Glomerular endothelial cell (primary cell): ENCODE data around the gene SGK2. TPM values are rescaled to one million over a fixed set of nuclear protein-coding genes. Genes with fewer than 3 reads are reported as not detected.

Source experiments
- DNase-seq: peaks from one replicate; pipeline ENCODE4 v3.0.0-alpha.2; 2011; ENCODE audit warnings: low read depth, low spot score; ENCODE audit errors: extremely low read depth
- total RNA-seq: library from RNA; depleted of rRNA; stranded (reverse); fragments of >200 nt; gene quantifications from 2 replicates; pipeline ENCODE4 v1.2.3, GENCODE V29; 2015

Gene SGK2
- total RNA-seq, 1 donor from 2014 or later, result not detected

DNA sequence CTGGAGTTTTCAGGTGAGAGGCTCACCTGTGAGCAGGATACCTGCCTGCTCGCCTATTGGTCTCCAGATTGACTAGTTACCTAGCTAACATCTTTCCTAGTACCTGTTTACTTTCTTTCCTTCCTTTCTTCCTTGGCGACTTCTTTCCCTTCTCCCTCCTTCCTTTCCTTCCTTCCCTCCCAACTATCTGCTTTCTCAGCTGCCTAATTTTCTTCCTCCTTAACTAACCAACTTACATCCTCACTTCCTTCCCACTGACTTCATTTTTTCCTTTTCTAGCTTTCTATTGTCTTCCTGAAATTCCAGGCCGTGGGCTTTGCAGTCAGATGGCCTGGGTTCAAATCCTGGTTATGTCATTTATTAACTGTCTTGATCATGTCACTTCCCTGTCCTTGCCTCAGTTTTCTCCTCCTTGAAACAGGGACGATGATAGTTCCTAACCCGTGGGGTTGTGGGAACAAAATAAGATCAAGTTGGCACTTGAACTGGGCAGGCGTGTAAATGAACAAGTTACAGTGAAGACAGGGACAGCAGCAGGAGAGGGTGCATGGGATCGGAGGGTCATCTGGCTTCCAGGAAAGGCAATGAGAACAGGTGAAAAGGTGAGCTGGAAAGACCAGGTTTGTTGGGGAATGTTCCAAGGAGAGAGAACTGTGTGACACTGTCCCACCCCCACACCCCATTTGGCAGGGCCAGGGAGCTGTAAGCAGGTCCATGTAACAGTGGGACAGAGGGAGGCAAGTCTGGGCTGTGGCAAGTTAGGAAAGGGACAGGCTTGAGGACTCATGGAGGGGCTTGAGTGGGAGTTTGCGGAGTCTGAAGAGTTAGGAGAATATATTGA, 540 bp downstream of the SGK2 start:
- DNase-seq, result no peak

DNA sequence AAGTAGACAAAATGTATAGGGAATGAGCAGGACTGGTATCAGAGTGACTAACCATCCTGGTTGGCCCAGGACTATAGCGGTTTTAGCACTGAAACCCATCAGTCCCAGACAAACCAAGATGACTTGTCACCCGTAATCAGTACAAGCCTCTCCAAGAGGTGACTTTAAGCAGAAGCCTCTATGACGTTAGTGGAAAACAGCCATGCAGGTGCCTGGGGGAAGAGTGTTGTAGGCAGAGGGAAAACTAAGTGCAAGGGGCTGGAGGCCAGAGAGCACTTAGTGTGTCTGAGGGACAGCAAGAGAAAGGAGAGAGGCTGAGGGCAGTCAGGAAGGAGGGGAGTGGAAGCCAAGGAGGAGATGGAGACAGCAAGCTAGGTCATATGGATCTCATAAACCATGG, 2.1 kb downstream of the SGK2 start:
- no peak for DNase-seq

- DNase-seq, result no peak
Measured at GRCh38 chr20:43563429-43563828, 4.6 kb downstream of the SGK2 start.

- DNase-seq, result no peak
Measured at GRCh38 chr20:43563991-43564390, 5.2 kb downstream of the SGK2 start.

DNA sequence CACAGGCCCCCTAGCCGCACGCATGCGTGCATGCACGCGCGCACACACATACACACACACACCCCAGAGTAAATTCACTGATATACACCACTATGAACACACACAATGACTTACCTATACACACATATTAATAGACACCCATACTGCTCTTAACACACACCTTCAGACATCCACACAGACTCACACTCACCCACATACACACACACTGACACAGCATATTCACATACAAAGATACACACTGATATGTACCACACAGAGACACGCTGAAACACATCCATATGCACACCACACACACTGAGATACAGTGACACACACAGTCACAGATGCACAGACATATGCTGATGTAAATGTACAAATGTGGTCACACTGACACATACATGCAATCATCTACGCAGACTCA, 5.6 kb downstream of the SGK2 start:
- DNase-seq, result no peak

GRCh38 chr20:43564993-43565757, 6.3 kb downstream of the SGK2 start:
- DNase-seq, result no peak

GRCh38 chr20:43565758-43566104, 6.9 kb downstream of the SGK2 start:
- no peak for DNase-seq

DNA sequence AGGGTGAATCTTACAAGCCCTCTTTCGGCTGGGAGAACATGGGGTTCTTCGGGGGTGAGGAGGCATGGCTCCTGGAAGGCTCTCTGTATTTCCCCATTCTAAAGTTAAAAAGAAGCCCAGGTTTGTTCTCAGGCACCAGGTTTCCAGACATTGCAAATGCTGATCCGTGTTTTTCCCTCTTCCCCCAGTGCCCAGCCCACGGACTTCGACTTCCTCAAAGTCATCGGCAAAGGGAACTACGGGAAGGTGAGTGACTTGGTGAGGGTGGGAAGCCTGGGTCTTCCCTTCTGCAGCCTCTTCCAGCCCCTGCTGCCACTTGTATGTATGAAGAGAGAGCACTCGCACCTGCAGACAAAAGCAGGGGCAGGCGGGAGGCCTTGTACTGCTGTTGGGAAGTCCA, 8.7 kb downstream of the SGK2 start:
- no peak for DNase-seq

DNA sequence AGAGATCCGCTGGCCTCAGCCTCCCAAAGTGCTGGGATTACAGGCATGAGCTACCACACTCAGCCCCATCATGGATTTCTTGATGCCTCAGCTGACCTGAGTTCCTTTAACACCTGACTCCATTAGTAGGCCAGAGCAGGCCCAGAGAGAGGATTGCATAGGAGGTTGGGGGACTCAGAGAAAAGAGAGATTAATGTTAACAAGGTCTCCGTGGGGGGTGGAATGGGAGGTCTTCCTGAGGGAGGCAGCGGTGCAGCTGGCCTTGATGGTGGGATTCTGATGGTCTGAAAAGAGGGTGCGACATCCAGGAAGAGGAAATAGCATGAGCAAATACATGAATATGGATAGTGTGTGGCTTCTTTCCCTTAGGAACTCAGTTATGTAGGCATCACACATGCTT, 9.9 kb downstream of the SGK2 start:
- no peak for DNase-seq

DNA sequence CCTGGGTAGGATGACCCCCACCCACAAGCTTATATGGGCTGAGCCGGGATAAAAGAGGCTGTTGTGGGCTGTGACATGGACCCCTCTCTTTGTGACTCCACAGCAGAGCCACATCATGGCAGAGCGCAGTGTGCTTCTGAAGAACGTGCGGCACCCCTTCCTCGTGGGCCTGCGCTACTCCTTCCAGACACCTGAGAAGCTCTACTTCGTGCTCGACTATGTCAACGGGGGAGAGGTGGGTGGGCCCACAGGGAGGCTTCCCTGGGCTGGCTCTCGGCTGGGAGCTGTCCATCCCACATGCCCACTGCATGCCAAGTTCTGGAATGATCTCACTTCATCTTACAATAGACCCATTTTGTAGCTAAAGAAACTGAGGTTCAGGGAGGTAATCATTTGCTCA, 10.5 kb downstream of the SGK2 start:
- DNase-seq, result no peak

GRCh38 chr20:43570496-43570895, 11.7 kb downstream of the SGK2 start:
- DNase-seq, result no peak

- DNase-seq, result no peak
Measured at GRCh38 chr20:43571310-43571709, 12.5 kb downstream of the SGK2 start.

DNA sequence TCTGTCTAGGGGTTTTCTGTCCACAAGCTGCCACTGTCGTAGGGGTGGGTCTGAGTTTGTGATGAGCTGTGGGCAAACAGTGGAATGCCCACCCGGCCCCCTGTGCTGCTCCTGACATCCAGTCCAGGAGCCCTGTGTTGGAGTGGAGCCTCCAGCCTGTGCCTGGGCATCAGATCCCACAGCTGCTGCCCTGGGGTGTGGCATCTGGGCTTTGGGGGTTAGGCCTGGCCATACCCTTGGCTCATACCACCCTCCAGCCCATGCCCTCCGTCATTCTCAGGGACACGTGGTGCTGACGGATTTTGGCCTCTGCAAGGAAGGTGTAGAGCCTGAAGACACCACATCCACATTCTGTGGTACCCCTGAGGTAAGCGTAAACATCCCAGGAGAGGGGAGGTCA, 12.9 kb downstream of the SGK2 start:
- no peak for DNase-seq

DNA sequence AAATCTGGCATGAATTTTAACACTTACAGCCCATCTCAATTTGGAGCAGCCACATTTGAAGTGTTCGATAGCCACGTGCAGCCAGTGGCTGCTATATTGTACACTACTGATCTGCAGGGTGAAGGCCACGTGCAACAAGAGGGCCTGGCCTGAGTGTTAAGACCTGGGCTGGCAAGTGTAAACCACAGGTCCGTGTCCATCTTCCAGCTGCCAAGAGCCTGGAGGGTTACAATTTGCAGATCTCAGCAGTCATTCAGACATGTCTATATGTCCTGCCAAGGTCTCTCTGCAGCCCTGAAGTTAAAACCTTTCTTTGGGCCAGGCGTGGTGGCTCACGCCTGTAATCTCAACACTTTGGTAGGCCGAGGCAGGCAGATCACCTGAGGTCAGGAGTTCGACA, 14.1 kb downstream of the SGK2 start:
- no peak for DNase-seq

DNA sequence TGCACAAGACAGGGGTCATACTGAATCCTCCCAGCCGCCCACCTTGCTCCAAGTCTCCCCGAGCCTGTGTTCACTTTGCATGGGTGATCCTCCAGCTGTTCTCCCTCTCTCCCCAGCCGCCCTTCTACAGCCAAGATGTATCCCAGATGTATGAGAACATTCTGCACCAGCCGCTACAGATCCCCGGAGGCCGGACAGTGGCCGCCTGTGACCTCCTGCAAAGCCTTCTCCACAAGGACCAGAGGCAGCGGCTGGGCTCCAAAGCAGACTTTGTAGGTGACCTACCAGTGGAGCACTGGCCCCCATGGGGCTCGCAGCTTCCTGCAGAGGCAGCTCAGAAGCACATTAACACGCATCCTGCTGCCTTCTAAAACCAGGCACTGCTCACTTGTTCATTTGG, 17.3 kb downstream of the SGK2 start:
- no peak for DNase-seq

- DNase-seq, result no peak
Measured at GRCh38 chr20:43579861-43580793, 21.3 kb downstream of the SGK2 start.

DNA sequence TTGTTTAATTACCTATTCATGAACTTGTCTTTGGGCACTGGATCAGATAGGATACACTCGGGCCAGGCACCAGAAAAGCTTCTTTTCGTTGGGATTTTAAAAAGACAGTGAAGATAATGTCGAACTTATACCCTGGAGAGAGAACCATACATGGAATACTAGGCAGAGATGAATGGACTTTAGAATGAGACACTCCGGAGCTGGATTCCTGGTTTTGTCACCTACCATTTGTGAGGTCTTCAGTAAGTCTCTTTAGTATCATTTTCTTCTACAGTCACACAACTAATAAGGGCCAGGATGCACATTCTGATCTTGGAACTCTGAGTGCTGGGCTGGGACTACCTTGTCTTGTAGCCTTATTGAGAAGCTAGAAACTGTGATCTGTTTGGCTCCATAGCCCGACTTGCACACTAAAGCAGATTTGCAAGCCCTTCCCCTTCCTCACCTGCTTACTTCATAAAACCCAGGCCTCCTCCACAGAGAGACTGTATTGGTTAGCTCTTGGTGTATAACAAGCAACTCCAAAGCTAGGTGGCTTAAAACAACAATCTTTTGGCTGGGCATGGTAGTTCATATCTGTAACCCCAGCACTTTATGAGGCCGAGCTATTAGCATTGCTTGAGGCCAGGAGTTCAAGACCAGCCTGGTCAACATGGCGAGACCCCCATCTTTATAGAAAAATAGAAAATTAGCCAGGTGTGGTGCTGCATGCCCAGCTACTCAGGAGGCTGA, 24.5 kb downstream of the SGK2 start:
- no peak for DNase-seq

GRCh38 chr20:43583982-43584432, 25.2 kb downstream of the SGK2 start:
- DNase-seq, result no peak

- no peak for DNase-seq
Measured at GRCh38 chr20:43584448-43585136, 25.8 kb downstream of the SGK2 start.

- no peak for DNase-seq
Measured at GRCh38 chr20:43586641-43587040, 27.8 kb downstream of the SGK2 start.
